C4-2B (cell line): ENCODE data around the gene AACS.

Source experiments
- ZFX ChIP-seq: fragments of 450-650 bp; IDR thresholded peaks from 2 replicates; pipeline ENCODE4 v1.6.1; 2017
- TF ChIP-seq, protein P1 (sequence below): fragments of 450-650 bp; conservative IDR thresholded peaks from 2 replicates; pipeline ENCODE4 v1.5.1; 2017; ENCODE audit warnings: mild to moderate bottlenecking

DNA sequence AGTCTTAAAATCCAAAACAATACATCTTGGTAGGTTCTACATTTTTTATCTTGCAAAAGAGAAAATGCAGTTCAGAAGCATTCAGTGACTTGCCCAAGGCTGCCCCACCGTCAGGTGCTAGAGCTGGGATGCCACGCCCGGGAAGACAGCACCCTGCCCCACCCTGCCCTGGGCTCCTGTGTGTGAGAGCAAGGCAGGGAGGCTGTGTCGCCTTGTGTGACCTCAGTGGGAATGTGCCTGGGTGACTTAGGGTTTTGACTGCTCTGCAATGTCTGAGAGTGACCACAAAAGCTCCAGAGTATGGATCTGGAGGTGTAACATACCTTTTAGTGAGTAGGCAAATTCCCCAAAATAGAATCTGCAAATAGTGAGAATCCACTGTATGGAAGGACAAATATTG is 60.0 kb downstream of the AACS start:
- TF ChIP-seq, protein P1, sequence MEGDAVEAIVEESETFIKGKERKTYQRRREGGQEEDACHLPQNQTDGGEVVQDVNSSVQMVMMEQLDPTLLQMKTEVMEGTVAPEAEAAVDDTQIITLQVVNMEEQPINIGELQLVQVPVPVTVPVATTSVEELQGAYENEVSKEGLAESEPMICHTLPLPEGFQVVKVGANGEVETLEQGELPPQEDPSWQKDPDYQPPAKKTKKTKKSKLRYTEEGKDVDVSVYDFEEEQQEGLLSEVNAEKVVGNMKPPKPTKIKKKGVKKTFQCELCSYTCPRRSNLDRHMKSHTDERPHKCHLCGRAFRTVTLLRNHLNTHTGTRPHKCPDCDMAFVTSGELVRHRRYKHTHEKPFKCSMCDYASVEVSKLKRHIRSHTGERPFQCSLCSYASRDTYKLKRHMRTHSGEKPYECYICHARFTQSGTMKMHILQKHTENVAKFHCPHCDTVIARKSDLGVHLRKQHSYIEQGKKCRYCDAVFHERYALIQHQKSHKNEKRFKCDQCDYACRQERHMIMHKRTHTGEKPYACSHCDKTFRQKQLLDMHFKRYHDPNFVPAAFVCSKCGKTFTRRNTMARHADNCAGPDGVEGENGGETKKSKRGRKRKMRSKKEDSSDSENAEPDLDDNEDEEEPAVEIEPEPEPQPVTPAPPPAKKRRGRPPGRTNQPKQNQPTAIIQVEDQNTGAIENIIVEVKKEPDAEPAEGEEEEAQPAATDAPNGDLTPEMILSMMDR, result no peak
- no peak for TF ChIP-seq ZFX
